OCI-LY1 (cell line): ENCODE results near the gene CANT1.

ENCODE experiments used
- H2AFZ ChIP-seq: fragments of 200-600 bp; sonication (generic), shearing (Covaris generic); 2 replicates; pipeline ENCODE4 v1.6.0; 2014; ENCODE audit warnings: antibody characterized with exemption, mild to moderate bottlenecking, low read length
- H3F3A ChIP-seq: fragments of 200-600 bp; sonication (generic), shearing (Covaris generic); 2 replicates; pipeline ENCODE4 v1.6.0; 2014; ENCODE audit warnings: mild to moderate bottlenecking, antibody characterized with exemption, low read length, moderate library complexity; ENCODE audit not compliant: insufficient read depth
- H3K27ac ChIP-seq: fragments of 200-600 bp; sonication (generic); 2 replicates; pipeline ENCODE4 v1.5.1; 2014; ENCODE audit warnings: low read length, mixed run types, mild to moderate bottlenecking, low read depth; ENCODE audit not compliant: poor library complexity, severe bottlenecking
- H3K27me3 ChIP-seq: fragments of 200-600 bp; sonication (generic); 2 replicates; pipeline ENCODE4 v1.6.0; 2014; ENCODE audit warnings: antibody characterized with exemption, mild to moderate bottlenecking, low read length, moderate library complexity; ENCODE audit not compliant: insufficient read depth
- H3K36me3 ChIP-seq: fragments of 200-600 bp; sonication (generic); 2 replicates; pipeline ENCODE4 v1.6.1; 2014; ENCODE audit warnings: mild to moderate bottlenecking, antibody characterized with exemption, low read length, moderate library complexity, mixed read lengths; ENCODE audit not compliant: insufficient read depth
- H3K4me1 ChIP-seq: fragments of 200-600 bp; sonication (generic); 2 replicates; pipeline ENCODE4 v1.5.1; 2014; ENCODE audit warnings: mild to moderate bottlenecking, low read length, moderate library complexity; ENCODE audit not compliant: insufficient read depth, severe bottlenecking
- H3K4me2 ChIP-seq: fragments of 200-600 bp; sonication (generic), shearing (Covaris generic); 2 replicates; pipeline ENCODE4 v1.6.1; 2014; ENCODE audit warnings: low read length
- H3K4me3 ChIP-seq: fragments of 200-600 bp; sonication (generic); 2 replicates; pipeline ENCODE4 v1.5.1; 2014; ENCODE audit warnings: low read length, low read depth, mild to moderate bottlenecking, mixed read lengths; ENCODE audit not compliant: poor library complexity, severe bottlenecking
- H3K79me2 ChIP-seq: fragments of 200-600 bp; shearing (Covaris generic); 2 replicates; pipeline ENCODE4 v1.6.1; 2016; ENCODE audit warnings: mixed run types, low read length, mixed read lengths; ENCODE audit not compliant: insufficient read depth
- H3K9ac ChIP-seq: fragments of 200-600 bp; sonication (generic), shearing (Covaris generic); 2 replicates; pipeline ENCODE4 v1.6.1; 2014; ENCODE audit warnings: mild to moderate bottlenecking, low read length, mixed read lengths
- H3K9me2 ChIP-seq: fragments of 200-600 bp; sonication (generic), shearing (Covaris generic); 2 replicates; pipeline ENCODE4 v1.6.1; 2014; ENCODE audit warnings: low read depth, mild to moderate bottlenecking, low read length, mixed read lengths
- H3K9me3 ChIP-seq: fragments of 200-600 bp; shearing (Covaris generic); 2 replicates; pipeline ENCODE4 v1.6.1; 2014; ENCODE audit warnings: low read length, mixed read lengths
- H4K20me1 ChIP-seq: fragments of 200-600 bp; sonication (generic), shearing (Covaris generic); 2 replicates; pipeline ENCODE4 v1.6.0; 2016; ENCODE audit warnings: mild to moderate bottlenecking, low read length; ENCODE audit not compliant: insufficient read depth
- CTCF ChIP-seq: fragments of 200-600 bp; sonication (generic), shearing (Covaris generic); IDR thresholded peaks from 2 replicates; pipeline ENCODE4 v1.5.1; 2017; ENCODE audit warnings: mild to moderate bottlenecking, antibody characterized with exemption, low read length, moderate library complexity, mixed read lengths
- EZH2 ChIP-seq: fragments of 200-600 bp; sonication (generic), shearing (Covaris generic); IDR thresholded peaks from 2 replicates; pipeline ENCODE4 v1.8.0; 2017; ENCODE audit warnings: borderline replicate concordance, mixed run types, mild to moderate bottlenecking, antibody characterized with exemption, low read length, moderate library complexity, mixed read lengths

CANT1 gene

DNA sequence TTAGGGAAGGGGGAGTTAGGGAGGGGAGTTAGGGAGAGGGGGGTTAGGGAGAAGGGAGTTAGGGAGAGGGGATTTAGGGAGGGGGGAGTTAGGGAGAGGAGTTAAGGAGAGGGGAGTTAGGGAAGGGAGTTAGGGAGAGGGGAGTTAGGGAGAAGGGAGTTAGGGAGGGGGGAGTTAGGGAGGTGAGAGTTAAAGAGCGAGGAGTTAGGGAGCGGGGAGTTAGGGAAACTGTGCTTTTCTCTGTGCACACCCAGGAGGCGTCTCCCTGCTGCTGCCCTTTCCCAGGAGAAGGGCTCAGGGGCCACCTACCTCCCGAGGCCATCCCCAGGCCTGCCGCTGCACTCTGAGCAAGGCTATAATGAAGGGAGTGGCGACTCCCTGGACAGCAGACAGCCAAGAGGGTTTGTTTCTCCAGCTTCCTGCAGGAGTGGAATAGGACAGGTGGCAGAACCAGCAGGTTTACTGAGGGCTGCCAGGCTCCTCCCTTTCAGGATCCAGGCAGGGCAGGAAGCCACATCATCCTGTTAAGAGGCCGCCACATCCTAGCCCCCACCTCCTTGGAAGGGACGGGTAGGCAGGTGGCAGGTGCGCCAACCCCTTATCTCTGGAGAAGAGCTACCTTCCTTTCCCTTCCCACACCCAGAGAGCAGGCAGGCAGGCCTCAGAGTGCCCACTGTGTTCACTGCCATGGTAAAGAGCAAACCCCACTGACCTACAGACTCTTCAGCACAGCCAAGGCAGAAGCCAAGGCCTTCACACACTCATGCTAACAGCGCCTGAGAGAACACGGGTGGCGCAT lies 4.3 kb downstream of the CANT1 start:
- H3K79me2 ChIP-seq: no peaks in the 10 kb centered on the region
- H3K9me2 ChIP-seq: no peaks in the 10 kb centered on the region
- H3K27ac ChIP-seq: no peak overlapping the region
- H3K9ac ChIP-seq: no peak overlapping the region
- peaks cover 21% of the 10 kb centered on the region for H3K4me1 ChIP-seq
- H4K20me1 ChIP-seq: no peaks in the 10 kb centered on the region
- no peaks in the 10 kb centered on the region for H3K27me3 ChIP-seq
- no peaks in the 10 kb centered on the region for H3K36me3 ChIP-seq
- H3K9me3 ChIP-seq: no peaks in the 10 kb centered on the region
- H3K4me3 ChIP-seq: no peak overlapping the region
- no peak overlapping the region for H2AFZ ChIP-seq
- no peak overlapping the region for H3K4me2 ChIP-seq
- TF ChIP-seq CTCF: no peak
- no peak for TF ChIP-seq EZH2
- H3F3A ChIP-seq: no peaks in the 10 kb centered on the region

- Histone ChIP-seq H3F3A (no peaks in the 10 kb centered on the region), H3K4me3 (no peak overlapping the region), H4K20me1 (no peaks in the 10 kb centered on the region), H3K9me3 (no peaks in the 10 kb centered on the region), H3K4me1 (peaks cover 14% of the 10 kb centered on the region), H3K9ac (no peak overlapping the region), H3K4me2 (no peak overlapping the region), H2AFZ (no peak overlapping the region), H3K79me2 (no peaks in the 10 kb centered on the region), H3K36me3 (no peaks in the 10 kb centered on the region), H3K27ac (no peak overlapping the region), H3K9me2 (no peaks in the 10 kb centered on the region), H3K27me3 (no peaks in the 10 kb centered on the region)
- TF ChIP-seq CTCF (no peak), EZH2 (no peak)
Observed at GRCh38 chr17:79003661-79004411, 5.7 kb downstream of the CANT1 start.

- Histone ChIP-seq H3K9ac (no peak overlapping the region), H3K4me3 (no peak overlapping the region), H3K9me3 (no peaks in the 10 kb centered on the region), H3K36me3 (peaks cover 3% of the 10 kb centered on the region), H3F3A (no peaks in the 10 kb centered on the region), H3K4me1 (peaks cover 6% of the 10 kb centered on the region), H3K27ac (no peak overlapping the region), H2AFZ (no peak overlapping the region), H3K9me2 (no peaks in the 10 kb centered on the region), H4K20me1 (no peaks in the 10 kb centered on the region), H3K27me3 (no peaks in the 10 kb centered on the region), H3K4me2 (no peak overlapping the region), H3K79me2 (no peaks in the 10 kb centered on the region)
- TF ChIP-seq EZH2: no peak
- TF ChIP-seq CTCF: no peak
Observed at GRCh38 chr17:79002796-79003593, 6.6 kb downstream of the CANT1 start.
